Suppressor macrophage (primary cell): Measurements from ENCODE around the gene CTRB1.
"Not testable (repeated sequence)": the region's sequence is repeated elsewhere in the genome, so short reads cannot be mapped to it uniquely, and the experiment has no call there.

Experiments
- DNase-seq, 4 experiments: peaks; one replicate each; pipeline ENCODE4 v3.0.0-alpha.2; 2020 to 2022

The CTRB1 gene

GRCh38 chr16:75241955-75242354 lies 23.2 kb downstream of the CTRB1 start:
- no peak for DNase-seq

GRCh38 chr16:75242436-75243078 lies 23.8 kb downstream of the CTRB1 start:
- DNase-seq, result not testable (repeated sequence)

GRCh38 chr16:75243667-75244224 lies 25.0 kb downstream of the CTRB1 start:
- DNase-seq, result no peak

- DNase-seq, result peak; percentile 42 to 75 (median 64)
These were observed 25.5 kb downstream of the CTRB1 start for GRCh38 chr16:75244225-75244809.

- peak in 3 of 4 experiments; percentile 36 to 46 (median 37) for DNase-seq
These were observed 26.3 kb downstream of the CTRB1 start for GRCh38 chr16:75244844-75245758.

GRCh38 chr16:75246504-75247205 lies 27.9 kb downstream of the CTRB1 start:
- DNase-seq, result no peak

GRCh38 chr16:75247249-75247648 lies 28.5 kb downstream of the CTRB1 start:
- no peak for DNase-seq

- no peak for DNase-seq
These were observed 29.4 kb downstream of the CTRB1 start for GRCh38 chr16:75248142-75248535.

- peak in 1 of 4 experiments; percentile 17 for DNase-seq
These were observed 30.0 kb downstream of the CTRB1 start for GRCh38 chr16:75248536-75249380.

GRCh38 chr16:75249441-75249840 lies 30.7 kb downstream of the CTRB1 start:
- no peak for DNase-seq

- DNase-seq, result peak in 2 of 4 experiments; percentile 12 to 48
These were observed 31.5 kb downstream of the CTRB1 start for GRCh38 chr16:75250089-75250808.

GRCh38 chr16:75250809-75251279 lies 32.1 kb downstream of the CTRB1 start:
- DNase-seq, result peak; percentile 25 to 62 (median 32)

- peak; percentile 74 to 94 (median 82) for DNase-seq
These were observed 32.7 kb downstream of the CTRB1 start, which contains the start of gene BCAR1 for GRCh38 chr16:75251280-75252048. BCAR1 (minus strand) TSS chr16:75251624; CDS start chr16:75251482, 142 bp downstream.

GRCh38 chr16:75252049-75252864 lies 33.5 kb downstream of the CTRB1 start:
- no peak for DNase-seq

GRCh38 chr16:75252946-75253911 lies 34.4 kb downstream of the CTRB1 start:
- DNase-seq, result no peak

- DNase-seq, result no peak
These were observed 35.6 kb downstream of the CTRB1 start for GRCh38 chr16:75254359-75254837.

- DNase-seq, result peak in 1 of 4 experiments; percentile 28
These were observed 37.3 kb downstream of the CTRB1 start for GRCh38 chr16:75256059-75256571.
